Skin of body (tissue), 2 donors: Measurements from ENCODE around the gene ENO3. TPM values are rescaled to one million over a fixed set of nuclear protein-coding genes. Genes with fewer than 3 reads are reported as not detected.
"Not testable (repeated sequence)": the region's sequence is repeated elsewhere in the genome, so short reads cannot be mapped to it uniquely, and the experiment has no call there.

Experiments
- DNase-seq: peaks from one replicate; lab custom pipeline; 2025; lab: John Stamatoyannopoulos, UW
- total RNA-seq: library from RNA; depleted of rRNA; stranded (reverse); fragments of >200 nt; gene quantifications from one replicate; pipeline ENCODE4 v1.2.3, GENCODE V29; 2014

ENO3 gene
- total RNA-seq: 378 TPM

DNA sequence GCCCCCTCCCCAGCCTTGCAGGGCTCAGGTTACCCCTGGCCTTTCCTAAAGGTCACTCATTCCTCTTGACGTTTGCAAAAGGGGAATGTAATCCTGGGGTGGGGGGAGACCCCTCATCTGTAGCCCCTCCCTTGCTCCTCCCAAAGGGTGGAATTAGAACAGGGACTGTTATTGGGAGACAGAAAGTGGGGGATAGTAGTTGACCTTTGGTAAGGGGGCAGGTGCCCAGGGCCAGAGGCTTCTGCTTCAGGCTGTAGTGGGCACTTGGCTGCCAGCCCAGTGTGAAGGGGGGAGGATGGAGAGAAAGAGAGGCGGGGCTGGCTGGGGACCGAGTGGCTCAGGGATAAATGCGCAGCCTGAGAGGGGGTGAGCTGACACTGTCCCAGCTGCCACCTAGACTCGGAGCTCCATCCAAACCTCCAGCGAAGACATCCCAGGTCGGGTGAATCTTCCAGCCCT is at the start of gene ENO3:
TSS of gene ENO3 (plus strand) at position 374 of the 459 bp plus-strand sequence. CDS start 711 bp downstream, outside the sequence.
- DNase-seq: no peak

DNA sequence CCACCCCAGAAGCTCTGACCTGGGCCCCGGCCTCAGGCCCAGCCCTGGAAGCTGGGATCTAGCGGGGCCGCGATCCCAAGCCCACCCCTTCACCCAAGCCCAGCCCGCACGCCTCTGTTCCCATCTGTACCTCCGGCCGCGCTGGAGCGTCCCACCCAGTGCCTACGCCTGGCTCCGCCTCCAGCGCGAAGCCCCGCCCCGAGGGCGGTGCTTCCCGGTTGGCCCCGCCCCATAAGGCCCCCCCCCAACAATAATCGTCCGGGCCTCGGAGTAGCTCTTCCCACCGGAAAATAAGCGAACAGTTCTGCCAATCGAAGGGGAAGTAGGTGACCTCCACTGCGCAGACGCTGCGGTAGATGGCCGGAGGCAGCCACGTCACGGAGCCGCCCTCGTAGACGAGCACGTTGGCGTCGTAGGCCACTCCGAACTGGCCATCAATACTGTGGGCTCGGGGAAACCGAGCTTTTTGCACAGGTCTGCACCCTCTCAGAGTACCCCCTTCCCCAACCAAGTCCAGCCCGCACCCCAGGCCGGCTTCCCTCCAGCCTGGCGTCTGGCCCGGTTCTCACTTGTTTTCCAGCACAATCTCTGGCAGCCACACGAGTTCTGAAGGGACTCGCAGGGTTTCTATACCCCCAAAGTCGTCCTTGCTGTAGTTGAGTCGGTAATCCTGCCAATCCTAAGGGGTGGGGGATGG is 49.1 kb upstream of the ENO3 start:
- no peak for DNase-seq

DNA sequence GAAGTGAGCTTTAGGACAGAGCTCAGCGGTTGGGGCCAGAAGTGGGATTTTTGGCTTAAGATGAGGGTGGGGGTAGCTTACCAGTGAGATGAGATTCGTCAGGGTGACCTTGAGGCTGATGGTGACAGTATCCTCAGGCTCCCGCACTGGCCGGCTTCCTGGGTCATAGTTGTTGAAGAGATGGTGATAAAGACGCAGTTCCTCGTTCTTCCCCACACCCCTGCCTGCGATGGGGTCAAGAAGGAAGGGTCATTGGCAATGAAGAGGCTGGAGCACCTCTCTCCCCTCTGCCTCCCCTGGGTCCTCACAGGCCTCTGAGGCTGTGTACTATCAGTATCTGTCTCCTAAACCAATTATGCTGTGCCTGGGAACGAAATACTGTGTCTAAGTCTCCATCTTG is 48.4 kb upstream of the ENO3 start:
- no peak for DNase-seq

DNA sequence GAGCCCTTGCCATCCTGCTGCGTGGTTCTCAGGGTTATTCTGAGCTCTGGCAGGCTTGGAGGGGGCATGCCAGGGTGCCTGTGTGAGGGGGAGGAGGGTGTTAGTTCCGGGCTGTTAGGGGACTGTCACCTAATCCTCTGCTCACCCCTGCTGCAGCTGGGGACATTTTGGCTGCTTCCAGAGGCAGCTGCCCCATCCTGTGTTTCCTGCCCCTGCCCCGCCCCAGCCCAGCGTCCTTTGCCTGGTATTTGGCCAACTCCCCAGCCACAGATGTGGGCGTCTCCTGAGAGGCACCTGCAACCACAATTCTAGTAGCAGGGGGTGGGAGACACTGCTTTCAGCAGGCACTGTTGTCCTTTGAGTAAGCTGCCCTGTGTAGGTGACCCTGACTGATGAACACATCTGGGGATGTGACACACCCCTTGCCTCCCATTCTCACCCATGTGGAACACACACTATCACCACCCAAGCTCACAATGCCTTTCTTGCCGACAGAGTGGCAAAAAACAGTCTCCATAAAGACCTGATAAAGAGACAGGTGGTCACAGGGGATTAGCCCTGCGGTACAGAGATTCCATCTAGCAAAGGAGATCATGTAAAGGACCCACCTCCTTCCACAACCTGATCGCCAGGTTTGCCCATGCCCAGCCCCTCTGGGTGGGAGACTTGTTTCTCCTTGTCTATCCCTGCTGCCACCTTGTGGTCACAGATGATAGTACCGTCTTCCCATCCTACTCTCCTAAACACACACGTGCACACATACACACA is 47.7 kb upstream of the ENO3 start, which contains the start of gene CHRNE:
TSS of gene CHRNE (minus strand) at position 48 of the 768 bp plus-strand sequence. CDS start at position 13, 35 bp downstream.
- DNase-seq: peak; percentile 64

DNA sequence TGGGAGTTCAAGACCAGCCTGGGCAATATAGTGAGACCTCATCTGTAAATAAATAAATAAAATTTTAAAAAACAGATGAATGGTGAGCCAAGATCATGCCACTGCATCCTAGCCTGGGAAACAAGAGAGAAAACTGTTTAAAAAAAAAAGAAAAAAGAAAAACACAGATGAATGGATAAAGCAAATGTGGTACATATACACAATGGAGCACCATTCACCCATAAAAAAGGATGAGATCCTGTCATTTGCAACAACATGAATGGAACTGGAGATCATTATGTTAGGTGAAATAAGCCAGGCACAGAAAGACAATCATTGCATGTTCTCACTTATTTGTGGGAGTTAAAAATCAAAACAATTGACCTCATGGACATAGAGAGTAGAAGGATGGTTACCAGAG is 44.3 kb upstream of the ENO3 start:
- not testable (repeated sequence) for DNase-seq

DNA sequence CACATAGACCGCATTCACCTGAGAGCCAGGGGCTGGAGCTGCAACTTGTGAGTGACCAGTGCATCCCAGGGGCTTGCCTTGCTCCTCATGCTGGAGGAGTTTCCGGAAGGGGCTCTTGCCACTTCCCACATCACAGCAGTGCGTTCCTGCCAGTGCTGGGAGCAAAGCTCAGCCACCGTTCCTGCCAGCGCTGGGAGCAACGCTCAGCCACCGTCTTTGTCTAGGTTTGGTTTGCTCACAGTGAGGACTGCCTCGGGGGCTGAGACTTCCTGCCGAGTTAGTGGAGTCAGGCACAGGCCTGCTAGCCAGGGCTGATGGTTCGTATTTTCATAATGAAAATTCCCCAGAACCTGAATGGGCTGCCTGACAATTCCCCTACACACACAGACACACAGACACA is 42.6 kb upstream of the ENO3 start:
- no peak for DNase-seq

DNA sequence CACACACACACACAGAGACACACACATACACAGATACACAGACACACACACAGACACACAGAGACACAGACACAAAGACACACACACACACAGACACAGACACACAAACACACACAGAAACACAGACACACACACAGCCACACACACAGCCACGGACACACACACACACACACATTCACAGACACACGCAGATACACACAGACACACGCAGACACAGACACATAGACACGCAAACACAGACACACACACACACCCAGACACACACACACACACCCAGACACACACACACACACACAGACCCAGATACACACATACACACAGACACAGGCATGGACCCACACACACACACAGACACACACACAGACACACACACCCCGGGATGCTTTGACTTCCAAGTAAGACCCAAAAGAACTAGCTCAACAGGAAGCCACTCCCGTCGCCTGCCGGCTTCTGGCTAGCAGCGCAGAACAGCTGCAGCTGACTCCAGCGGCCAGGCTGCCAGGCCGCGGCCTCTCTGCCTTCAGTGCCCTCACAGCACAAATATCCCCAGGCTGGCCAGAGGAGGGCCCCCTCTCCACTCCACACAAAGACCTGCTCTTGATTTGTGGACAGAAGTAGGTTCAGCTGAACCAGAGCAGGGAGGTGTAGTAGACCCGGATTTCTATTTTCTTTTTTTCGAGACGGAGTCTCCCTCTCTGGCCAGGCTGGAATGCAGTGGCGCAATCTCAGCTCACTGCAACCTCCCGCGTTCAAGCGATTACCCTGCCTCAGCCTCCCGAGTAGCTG is 42.0 kb upstream of the ENO3 start:
- DNase-seq: peak; percentile 90

DNA sequence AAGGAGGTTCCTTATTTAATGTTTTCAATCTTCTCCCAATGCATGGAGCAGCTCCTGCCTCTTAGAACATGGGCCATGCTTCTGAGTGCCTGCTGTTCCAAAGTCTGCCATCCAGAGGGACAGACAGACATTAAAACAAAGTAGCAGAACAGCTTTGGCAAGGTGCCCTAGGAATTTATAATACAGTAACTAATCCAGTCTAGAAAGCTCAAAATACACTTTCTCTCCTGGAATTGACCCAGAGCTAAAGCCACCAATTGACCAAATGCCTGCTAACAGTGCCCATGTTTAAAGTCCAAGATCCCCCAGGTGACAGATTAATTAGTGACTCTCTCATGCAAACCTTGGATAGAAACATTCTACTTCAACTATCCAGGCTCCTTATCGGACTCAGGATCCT is 36.9 kb upstream of the ENO3 start:
- no peak for DNase-seq

DNA sequence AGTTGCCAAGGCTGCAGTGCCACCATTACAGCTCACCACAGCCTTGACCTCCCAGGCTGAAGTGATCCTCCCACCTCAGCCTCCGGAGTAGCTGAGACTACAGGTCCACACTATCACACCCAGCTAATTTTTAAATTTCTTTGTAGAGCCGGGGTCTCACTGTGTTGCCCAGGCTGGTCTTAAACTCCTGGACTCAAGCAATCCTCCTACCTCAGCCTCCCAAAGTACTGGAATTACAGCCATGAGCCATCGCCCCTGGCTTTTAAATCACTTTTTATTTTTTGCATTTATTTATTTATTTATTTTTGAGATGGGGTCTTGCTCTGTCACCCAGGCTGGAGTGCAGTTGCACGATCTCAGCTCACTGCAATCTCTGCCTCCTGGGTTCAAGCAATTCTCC is 36.4 kb upstream of the ENO3 start:
- not testable (repeated sequence) for DNase-seq

DNA sequence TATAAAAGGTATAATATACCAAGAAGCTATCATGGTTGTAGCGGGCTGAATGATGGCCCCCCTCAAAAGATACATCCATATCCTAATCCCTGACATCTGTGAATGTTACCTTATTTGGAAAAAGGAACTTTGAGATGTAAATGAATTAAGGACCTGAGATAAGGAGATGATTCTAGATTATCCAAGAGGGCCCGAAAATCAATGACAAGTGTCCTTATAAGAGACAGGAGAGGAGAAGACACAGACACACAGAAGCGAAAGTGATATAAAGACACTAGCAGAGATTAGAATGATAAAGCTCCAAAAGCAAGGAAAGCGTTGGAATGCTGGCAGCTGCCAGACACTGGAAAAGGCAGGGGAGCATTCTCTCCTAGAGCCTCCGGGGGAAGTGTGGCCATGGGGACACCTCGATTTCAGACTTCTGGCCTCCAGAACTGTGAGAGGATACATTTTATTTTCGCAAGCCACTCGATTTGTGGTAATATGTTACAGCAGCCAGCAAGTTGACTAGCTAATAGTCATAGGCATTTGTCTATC is 31.3 kb upstream of the ENO3 start:
- DNase-seq: no peak

DNA sequence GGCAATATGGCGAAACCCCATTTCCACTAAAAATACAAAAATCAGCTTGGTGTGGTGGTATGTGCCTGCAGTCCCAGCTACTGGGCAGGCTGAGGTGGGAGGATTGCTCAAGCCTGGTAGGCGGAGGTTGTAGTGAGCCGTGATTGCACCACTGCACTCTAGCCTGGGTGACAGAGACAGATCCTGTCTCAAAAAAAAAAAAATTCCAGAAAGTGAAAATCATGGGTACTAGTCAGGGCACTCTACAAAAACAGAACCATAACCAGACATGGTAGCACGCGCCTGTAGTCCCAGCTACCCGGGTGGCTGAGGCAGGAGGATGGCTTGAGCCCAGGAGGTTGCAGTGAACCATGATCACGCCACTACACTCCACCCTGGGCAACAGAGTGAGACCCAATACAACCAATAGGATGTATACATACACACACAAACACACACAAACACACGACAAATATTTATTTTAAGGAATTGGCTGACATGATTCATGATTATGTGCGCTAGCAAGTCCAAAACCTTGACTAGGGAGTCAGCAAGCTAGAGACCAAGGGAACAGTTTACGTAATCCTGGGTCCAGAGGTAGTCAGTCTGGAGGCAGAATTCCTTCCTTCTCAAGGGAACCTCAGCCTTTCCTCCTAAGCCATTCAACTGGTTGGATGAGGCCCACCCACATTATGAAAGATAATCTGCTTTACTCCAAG is 30.4 kb upstream of the ENO3 start:
- DNase-seq: no peak

DNA sequence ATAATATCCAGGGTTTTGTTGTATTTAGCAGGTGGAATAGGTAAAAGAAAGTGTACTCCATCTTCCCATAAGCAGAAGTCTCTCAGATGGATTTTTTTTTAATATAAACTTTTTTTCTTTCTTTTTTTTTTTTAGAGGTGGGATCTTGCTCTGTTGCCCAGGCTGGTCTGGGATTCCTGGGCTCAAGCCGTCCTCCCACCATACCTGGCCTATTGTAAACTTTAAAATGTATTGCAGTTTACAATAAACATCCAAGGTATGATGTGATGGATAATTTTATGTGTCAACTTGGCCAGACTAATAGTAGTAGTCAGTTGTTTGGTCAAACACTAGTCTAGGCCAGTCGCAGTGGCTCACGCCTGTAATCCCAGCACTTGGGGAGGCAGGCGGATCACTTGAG is 29.6 kb upstream of the ENO3 start:
- no peak for DNase-seq

DNA sequence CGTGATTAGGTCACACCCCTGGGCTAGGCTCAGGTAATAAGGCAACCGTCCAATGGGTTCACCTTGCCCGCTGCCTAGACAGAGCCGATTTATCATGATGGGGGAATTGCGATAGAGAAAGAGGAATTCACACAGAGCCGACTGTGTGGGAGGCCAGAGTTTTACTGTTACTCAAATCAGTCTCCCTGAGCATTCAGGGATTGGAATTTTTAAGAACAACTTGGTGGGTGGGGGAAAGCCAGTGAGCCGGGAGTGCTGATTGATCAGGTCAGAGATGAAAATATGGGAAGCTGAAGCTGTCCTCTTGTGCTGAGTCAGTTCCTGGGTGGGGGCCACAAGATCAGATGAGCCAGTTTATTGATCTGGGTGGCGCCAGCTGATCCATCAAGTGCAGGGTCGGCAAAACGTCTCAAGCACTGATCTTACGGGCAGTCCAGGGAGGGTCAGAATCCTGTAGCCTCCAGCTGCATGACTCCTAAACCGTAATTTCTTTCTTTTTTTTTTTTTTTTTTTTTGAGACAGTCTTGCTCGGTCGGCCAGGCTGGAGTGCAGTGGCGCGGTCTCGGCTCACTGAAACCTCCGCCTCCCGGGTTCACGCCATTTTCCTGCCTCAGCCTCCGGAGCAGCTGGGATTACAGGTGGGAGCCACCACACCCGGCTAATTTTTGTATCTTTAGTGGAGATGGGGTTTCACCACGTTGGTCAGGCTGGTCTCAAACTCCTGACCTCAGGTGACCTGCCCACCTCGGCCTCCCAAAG is 24.2 kb upstream of the ENO3 start:
- not testable (repeated sequence) for DNase-seq

DNA sequence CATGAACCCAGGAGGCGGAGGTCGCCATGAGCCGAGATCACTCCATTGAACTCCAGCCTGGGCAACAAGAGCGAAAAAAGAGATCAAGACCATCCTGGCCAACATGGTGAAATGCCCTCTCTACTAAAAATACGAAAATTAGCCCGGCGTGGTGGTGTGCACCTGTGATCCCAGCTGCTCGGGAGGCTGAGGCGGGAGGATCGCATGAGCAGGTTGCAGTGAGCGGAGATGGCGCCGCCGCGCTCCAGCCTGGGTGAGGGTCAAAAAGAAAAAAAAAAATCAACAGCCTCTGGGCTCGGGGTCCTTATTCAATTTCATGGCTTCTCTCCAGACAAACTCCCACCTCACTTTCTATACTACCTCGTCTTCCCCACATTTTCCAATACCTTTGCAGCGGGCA is 22.0 kb upstream of the ENO3 start:
- no peak for DNase-seq

DNA sequence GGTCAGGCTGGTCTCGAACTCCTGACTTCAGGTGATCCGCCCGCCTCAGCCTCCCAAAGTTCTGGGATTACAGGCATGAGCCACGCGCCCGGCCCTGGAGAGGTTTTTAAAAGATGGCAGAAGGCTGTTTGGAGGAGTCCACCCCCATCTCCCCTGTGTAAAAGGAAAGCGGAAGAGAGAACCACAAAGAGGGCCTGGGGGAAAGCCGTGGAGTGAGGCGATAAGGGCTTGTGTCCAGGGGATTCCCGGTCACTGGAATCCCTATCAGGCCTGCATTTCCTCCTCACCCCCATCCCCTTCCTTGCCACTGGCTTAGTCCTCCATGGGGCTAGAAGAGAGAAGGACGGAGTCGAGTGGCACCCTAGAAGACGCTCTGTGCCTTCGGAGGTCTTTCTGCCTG is 19.0 kb upstream of the ENO3 start, which contains the start of gene GP1BA:
TSS of gene GP1BA (plus strand) at position 315 of the 400 bp plus-strand sequence. CDS start 328 bp downstream, outside the sequence.
- DNase-seq: no peak

DNA sequence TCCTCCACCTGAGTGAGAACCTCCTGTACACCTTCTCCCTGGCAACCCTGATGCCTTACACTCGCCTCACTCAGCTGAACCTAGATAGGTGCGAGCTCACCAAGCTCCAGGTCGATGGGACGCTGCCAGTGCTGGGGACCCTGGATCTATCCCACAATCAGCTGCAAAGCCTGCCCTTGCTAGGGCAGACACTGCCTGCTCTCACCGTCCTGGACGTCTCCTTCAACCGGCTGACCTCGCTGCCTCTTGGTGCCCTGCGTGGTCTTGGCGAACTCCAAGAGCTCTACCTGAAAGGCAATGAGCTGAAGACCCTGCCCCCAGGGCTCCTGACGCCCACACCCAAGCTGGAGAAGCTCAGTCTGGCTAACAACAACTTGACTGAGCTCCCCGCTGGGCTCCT is 18.2 kb upstream of the ENO3 start:
- DNase-seq: no peak

DNA sequence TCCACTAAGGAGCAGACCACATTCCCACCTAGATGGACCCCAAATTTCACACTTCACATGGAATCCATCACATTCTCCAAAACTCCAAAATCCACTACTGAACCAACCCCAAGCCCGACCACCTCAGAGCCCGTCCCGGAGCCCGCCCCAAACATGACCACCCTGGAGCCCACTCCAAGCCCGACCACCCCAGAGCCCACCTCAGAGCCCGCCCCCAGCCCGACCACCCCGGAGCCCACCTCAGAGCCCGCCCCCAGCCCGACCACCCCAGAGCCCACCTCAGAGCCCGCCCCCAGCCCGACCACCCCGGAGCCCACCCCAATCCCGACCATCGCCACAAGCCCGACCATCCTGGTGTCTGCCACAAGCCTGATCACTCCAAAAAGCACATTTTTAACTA is 17.3 kb upstream of the ENO3 start:
- DNase-seq: no peak

DNA sequence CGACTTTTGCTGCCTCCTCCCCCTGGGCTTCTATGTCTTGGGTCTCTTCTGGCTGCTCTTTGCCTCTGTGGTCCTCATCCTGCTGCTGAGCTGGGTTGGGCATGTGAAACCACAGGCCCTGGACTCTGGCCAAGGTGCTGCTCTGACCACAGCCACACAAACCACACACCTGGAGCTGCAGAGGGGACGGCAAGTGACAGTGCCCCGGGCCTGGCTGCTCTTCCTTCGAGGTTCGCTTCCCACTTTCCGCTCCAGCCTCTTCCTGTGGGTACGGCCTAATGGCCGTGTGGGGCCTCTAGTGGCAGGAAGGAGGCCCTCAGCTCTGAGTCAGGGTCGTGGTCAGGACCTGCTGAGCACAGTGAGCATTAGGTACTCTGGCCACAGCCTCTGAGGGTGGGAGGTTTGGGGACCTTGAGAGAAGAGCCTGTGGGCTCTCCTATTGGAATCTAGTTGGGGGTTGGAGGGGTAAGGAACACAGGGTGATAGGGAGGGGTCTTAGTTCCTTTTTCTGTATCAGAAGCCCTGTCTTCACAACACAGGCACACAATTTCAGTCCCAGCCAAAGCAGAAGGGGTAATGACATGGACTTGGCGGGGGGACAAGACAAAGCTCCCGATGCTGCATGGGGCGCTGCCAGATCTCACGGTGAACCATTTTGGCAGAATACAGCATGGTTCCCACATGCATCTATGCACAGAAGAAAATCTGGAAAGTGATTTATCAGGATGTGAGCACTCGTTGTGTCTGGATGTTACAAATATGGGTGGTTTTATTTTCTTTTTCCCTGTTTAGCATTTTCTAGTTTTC is 16.5 kb upstream of the ENO3 start:
- no peak for DNase-seq

DNA sequence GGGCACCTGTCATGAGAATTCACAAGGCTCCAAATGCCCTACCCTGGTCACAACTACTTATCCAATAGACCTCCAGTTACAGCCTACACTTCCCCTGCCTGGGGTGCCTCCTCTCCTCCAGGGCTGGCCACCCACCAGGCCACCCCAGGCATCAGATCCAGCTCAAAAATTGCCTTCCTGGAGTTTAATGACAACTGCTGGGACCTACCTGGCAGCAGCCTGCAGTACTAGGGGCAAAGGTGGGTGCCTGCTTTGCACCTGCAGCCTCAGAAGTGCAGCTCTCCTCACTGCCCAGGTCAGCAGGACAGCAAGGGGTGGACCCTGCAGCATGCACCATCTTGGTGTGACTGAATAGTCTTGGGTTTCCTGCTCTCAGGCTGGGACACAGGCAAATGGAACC is 15.3 kb upstream of the ENO3 start:
- no peak for DNase-seq
